HG03575 (cell line): ENCODE results near the gene ELMO1.

ENCODE experiments used
- ATAC-seq: cut with Tn5 transposase; IDR thresholded peaks from one replicate; pipeline ENCODE4 v1.9.1; 2021; ENCODE audit not compliant: unreplicated experiment, insufficient number of reproducible peaks, low FRiP score; ENCODE audit errors: extremely low read depth

ELMO1 gene

DNA sequence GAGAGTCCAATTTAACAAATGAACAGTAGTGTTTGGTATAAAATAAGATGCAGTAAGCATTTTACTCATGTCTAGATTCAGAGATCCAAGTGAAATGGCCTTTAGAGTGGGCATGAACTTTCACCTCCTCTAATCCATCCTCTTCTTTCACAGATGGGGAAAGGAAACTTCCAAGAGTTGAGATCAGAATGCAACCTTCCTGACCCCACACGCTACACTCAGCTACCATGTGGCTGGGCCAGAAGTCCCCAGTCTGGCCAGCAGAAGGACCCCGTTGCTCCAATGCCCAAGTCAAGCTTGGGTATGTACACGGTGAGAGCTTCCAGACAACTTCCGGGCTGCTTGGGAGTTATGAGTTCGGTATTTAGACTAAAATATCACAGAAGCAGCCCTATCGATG lies 228.0 kb downstream of the ELMO1 start:
- no peak for ATAC-seq

DNA sequence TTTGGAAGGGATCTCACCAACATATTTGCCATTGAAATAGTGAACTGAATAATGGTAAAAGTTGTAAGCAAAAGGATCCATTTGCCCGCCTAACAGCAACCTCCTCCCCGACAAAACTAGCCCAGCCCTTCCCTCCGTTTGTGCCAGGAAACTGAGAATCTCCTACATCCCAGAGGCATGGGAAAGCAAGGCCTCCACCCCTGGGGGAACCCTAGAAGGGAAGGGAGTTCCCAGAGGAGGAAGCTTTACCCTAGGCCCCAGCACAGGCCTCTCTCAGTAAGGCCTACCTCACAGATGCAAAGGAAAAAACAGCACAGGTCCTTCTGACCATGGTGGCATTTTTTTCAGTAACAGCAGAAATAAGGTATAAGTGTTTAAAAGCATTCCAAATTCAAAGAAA lies 229.7 kb downstream of the ELMO1 start:
- ATAC-seq, result no peak

- no peak for ATAC-seq
Measured at GRCh38 chr7:37216923-37217322, 231.7 kb downstream of the ELMO1 start.

GRCh38 chr7:37216156-37216852 lies 232.4 kb downstream of the ELMO1 start:
- ATAC-seq, result no peak

- no peak for ATAC-seq
Measured at GRCh38 chr7:37215290-37215923, 233.3 kb downstream of the ELMO1 start.

DNA sequence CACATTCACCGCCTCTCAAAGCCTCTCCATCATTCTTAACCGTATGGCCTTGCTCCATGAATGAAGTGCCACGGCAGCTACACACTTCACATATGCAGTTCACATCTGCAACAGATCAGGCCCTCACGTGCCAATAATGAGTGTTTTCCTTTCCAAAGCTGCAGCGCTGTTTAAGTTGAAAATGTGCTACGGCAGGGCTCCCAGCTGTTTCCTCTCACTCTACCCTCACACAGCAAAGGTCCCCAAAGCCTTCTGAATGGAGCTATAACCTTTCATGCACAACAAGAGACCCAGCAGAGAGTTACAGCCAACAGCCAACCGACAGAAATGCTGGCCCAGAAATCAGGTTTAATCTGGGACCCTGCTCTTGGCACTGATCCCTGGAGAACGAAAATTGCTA lies 236.1 kb downstream of the ELMO1 start:
- ATAC-seq, result no peak

DNA sequence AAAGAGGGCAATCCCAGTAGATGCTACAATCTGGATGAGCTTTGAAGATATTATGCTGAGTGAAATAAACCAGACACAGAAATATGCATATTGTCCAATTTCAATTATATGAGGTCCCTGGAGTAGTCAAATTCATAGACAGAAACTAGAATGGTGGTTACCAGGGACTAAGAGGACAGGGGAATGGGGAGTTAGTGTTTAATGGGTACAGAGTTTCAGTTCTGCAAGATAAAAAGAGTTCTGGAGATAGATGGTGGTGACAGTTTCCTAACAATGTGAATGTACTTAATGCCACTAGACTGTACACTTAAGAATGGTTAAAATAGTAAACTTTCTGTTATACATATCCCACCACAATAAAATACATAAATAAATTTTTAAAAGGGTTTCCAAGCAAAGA lies 236.6 kb downstream of the ELMO1 start:
- no peak for ATAC-seq

- no peak for ATAC-seq
Measured at GRCh38 chr7:37211097-37211880, 237.4 kb downstream of the ELMO1 start.

GRCh38 chr7:37209195-37209594 lies 239.5 kb downstream of the ELMO1 start:
- ATAC-seq, result no peak

GRCh38 chr7:37208528-37208927 lies 240.1 kb downstream of the ELMO1 start:
- peak; percentile 42 for ATAC-seq

- ATAC-seq, result no peak
Measured at GRCh38 chr7:37206192-37206591, 242.5 kb downstream of the ELMO1 start.

DNA sequence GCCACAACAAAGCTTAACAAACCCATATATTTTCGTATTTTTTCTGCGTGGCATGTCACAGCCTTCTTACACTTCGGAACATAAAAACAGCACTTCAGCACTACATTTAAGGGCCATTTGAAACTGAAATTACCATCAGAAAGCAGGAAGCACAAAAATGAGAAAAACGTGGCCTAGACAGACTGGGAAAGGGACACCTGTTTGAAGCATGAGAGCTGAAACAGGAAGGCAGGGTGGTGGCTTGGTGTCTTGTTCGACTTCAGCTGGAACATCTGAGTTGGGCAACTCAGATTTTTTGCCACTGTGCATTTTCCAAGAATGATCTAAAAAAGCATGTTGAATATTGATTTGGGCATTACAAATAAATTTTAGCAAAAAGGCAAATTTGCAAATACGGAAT lies 243.2 kb downstream of the ELMO1 start:
- ATAC-seq, result no peak

DNA sequence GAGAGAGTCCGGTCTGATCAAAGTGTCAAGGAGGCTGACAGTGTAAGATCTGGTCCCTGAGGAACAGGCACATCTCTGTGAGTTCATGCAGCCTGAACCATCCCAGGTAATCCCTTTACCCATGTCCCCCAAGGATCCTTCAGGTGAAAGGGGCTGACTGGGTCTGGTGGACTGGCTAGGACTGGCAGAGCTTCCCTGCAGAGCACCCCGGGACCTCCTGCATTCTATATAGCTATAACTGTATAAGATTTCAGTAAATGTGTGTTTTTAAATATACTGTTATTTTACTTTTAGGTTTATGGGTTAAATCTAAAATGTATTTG lies 246.8 kb downstream of the ELMO1 start:
- no peak for ATAC-seq

- ATAC-seq, result no peak
Measured at GRCh38 chr7:37201003-37201875, 247.4 kb downstream of the ELMO1 start.

DNA sequence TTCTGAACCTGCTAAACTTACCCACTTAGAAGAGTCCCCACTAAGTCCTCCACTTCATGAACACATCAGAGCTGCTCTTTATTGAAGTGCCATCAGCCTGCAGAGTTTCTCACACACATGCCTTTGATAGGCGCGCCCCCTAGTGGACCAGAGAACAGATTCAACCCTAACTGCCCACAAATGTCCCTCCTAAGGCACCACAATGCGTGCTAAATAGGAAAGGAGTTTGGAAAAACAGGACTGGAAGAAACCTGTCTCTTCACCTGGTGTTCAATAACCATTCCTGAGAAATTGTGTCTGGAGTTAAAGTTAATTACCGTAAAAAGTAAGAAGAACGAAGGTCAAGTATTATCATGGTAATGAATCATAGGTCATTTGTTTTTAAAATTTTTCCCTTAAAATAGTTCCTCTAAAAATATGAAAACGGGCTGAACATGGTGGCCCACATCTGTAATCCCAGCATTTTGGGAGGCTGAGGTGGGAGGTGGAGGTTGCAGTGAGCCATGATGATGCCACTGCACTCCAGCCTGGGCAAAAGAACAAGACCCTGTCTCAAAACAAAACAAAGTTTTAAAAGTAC lies 249.7 kb downstream of the ELMO1 start:
- no peak for ATAC-seq

DNA sequence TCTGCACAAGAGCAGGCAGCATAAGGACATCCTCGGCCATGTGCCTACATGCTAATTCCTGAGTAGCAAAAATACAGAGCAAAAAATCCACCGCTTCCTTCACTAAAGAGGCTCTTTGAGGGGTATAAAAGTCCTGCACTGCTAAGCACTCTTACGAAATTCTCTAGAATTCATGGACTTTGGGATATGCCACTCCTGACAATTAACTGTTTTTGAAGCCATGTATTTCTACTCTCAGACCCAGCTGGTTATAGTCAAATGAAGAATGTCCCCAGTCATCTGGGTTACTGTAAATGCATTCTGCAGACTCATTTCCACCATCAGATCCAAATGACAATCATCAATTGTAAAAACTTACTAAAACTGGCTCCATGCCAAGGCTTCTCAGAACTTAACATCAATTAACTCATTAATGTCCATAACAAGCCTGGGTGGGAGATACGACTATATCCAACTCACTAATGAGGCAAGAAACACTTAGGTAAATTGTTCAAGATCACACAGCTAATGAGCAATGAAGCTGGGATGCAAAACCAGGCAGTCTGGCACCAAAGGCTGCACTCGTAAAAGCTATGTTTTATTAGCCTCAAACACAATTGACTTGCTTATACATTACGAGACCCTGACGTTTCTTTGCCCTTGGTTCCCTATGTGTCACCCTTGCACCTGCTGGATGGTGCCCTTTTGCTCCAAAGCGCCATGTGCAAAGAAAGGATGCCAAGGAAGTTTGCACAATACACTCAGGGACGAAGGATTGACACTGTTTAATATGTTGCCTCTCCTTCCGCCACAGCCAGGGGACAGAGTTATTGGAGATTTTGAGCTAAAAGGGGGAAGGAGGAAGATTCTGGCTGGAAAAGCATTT lies 250.4 kb downstream of the ELMO1 start:
- ATAC-seq, result no peak

- ATAC-seq, result no peak
Measured at GRCh38 chr7:37197108-37197507, 251.6 kb downstream of the ELMO1 start.

DNA sequence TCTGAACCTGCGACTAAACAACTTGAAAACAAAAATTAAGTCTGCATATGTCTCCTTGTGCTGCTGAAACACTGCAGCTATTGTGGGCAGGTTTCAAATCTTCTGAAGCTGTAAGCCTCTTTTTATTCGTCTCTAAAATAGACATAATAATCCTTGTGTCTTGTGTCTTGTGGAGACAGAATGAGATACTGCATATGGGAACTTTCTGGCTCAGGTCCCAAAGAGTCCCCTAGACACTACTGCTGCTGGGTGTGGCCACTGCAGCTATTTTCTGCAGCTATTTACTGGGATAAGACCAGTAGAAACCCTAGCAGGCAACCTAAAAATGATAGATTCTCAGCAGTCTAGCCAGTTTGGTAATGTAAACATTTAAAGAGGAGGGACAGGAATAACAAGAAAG lies 252.0 kb downstream of the ELMO1 start:
- no peak for ATAC-seq
